Fibroblast of gingiva (primary cell): ENCODE results near the gene FGF19.
A peak's percentile ranks its signal among the peaks of the same experiment; 100 is the strongest.
"Not testable (repeated sequence)": the region's sequence is repeated elsewhere in the genome, so short reads cannot be mapped to it uniquely, and the experiment has no call there.

Source experiments
- DNase-seq: peaks from one replicate; pipeline ENCODE4 v3.0.0-alpha.2; 2011; ENCODE audit warnings: low read depth

The FGF19 gene

DNA sequence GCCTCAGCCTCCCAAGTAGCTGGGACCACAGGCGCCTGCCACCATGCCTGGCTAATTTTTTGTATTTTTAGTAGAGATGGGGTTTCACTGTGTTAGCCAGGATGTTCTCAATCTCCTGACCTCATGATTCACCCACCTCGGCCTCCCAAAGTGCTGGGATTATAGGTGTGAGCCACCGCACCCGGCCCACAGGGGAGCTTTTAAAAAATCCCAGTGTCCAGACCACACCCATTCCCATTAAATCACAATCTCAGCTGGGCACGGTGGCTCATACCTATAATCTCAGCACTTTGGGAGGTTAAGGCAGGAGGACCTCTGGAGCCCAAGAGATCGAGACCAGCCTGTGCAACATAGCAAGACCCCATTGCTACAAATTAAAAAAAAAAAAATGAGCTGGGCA is 7.8 kb downstream of the FGF19 start:
- not testable (repeated sequence) for DNase-seq

DNA sequence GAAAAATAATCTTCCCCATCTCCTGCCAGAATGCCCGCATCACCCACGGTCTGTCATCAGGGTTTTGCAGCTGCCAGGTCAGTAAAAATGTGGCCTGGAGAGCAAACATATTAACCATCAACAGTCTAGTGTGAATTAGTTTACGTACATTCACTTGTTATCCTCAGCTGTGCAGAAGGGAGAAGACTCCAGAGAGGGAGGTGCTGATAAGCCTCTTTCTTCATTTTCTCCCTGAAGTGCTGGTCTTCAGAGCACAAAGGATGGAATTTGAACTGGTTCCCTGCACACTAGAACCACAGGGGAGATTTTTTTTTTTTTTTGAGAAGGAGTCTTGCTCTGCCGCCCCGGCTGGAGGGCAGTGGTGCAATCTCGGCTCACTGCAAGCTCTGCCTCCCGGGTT is 8.2 kb downstream of the FGF19 start:
- DNase-seq = no peak

DNA sequence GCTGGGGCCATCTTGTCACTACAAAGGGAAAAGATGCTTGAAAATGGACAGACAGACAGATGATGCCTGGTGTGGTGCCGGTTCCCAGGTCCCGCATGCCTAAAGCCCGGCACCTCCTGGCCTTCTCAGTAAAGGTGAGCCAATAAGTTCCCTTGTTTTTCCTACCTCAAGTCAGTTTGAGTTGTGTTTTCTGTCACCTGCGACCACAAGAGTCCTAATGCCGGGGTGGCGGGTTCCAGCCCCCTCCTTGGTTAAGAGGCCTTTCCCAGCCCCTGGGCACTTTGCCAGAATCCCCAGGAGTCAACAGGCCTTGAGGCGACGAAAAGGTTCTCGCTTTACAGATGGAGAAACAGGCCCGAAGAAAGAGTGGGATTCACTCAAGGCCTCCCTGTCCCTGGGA is 9.0 kb downstream of the FGF19 start:
- no peak for DNase-seq

DNA sequence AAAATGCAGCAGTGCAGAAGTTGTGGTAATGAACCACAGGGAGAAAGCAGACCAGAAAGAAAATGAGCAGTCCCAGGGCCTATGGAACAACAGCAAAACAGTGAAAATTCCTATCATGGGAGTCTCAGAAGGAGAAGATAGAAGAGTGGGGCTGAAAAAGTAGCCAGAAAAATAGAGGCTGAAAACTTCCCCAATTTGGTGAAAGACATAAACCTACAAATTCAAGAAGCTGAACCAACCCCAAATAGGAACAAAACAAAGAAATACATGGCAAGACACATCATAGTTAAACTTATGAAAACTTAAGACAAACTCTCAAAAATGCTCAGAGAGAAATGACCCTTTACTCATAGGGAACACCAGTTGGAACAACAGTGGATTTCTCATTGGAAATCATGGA is 11.4 kb downstream of the FGF19 start:
- no peak for DNase-seq

DNA sequence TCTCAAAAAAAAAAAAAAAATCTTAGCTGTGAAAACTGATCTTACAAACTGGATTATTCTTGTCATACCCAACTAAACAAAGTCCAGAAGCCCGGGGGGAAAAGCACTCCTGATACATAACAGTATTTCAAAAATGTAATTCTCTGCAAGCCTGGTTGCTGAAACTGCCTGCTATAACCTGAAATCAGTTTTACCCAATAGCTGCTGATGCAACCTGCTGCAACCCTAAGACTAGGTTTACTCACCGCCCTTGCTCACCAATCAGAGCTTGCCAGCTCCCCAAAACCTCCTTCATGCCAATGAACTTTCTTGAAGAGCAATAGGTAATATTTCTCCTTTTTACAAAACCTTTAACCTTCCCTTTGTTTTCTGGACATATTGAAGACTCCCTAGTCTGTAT is 12.4 kb downstream of the FGF19 start:
- no peak for DNase-seq

DNA sequence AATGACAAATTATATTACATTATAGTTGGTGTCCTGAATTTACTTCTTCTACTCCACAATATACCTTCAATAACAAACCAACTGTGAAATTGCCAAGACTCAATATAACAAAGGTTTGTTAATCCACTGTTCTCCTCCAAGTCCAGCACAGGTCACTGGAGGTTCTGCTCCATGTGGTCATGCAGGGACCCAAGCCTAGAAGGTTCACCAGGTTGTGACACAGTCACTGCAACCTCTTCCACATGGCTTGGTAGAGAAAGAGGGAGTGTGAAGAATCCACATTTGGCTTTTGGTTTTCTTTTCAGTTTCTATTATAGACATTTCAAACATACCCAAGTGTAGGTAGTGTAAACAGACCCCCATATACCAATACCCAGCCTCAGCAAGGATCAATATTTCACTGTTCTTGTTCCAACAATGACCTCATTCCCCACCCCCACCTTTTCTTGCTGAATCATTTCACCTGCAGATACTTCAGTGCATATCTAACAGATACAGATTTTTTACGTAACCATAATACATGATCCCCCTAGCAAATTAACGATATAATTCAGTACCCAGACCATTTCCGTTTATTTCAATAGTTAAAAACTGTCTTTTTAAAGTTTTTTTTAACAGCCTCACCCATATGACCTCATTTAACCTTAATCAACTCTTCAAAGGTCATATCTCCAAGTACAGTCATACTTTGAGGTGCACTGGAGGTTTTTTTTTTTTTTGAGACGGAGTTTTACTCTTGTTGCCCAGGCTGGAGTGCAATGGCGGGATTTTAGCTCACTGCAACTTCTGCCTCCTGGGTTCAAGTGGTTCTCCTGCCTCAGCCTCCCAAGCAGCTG is 14.1 kb downstream of the FGF19 start:
- no peak for DNase-seq

DNA sequence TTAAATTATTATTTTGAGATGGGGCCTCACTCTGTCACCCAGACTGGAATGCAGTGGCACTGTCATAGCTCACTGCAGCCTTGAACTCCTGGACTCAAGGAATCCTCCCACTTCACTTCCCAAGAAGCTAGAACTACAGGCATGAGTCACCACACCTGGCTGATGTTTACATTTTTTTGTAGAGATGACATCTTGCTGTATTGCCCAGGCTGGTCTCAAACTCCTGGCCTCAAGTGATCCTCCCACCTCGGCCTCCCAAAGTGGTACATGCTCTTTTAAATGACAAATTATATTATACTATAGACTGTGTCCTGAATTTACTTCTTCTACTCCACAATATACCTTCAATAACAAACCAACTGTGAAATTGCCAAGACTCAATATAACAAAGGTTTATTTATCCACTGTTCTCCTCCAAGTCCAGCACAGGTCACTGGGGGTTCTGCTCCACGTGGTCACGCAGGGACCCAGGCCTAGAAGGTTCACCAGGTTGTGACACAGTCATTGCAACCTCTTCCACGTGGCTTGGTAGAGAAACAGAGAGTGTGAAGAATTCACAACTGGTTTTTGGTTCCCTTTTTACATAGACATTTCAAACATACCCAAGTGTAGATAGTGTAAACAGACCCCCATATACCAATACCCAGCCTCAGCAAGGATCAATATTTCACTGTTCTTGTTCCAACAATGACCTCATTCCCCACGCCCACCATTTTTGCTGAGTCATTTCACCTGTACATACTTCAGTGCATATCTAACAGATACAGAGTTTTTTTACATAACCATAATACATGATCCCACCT is 15.7 kb downstream of the FGF19 start:
- DNase-seq = not testable (repeated sequence)

DNA sequence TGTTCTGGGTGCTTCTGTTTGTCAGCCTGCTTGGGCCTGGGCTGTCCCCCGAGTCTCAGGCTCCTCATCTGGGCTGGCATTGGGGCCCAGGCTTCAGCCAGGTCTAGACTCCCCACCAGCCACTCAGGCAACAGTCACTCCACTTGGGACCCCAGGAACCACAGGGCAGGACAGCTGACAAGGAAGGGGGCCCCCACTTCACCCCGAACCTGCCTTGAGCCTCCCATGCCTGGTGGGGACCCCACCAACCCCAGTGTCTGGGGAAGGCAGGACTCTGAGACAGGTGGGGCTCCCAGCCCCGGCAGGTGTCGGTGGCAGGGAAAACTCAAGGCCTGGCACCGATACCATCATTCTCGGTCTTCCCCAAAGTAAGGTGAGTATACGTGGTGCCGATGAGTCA is 17.0 kb downstream of the FGF19 start:
- no peak for DNase-seq

DNA sequence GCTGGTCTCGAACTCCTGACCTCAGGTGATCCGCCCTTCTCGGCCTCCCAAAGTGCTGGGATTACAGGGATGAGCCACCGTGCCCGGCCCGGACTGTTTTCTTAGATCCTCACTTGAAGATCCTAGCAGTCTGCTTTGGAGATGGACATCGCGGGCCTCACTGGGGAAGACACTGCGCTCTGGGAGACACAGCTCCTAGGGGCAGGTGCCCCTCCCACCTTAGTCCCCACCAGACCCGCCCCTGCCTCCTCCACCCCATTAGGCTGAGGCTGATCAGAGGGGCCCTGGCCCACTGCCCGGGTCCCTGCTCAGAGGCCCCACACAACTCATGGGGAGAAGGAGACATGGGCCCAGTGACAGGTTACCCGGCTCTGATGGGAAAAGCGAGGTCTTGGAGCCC is 17.4 kb downstream of the FGF19 start:
- no peak for DNase-seq

DNA sequence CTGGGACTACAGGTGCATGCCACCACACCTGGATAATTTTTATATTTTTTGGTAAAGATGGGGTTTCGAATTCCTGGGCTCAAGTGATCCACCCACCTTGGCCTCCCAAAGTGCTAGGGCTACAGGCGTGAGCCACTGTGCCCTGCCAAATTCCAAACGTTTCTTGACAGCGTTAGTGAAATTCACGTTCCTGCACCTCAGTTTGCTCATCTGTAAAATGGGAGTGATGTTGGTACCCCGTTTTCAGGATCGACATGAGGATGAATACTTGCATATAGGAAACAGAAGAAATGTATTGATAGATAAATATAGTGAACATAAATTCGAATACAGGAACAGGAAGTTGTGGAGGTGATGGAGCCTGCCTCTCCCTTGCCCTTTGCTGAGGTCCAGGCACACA is 18.5 kb downstream of the FGF19 start:
- no peak for DNase-seq

DNA sequence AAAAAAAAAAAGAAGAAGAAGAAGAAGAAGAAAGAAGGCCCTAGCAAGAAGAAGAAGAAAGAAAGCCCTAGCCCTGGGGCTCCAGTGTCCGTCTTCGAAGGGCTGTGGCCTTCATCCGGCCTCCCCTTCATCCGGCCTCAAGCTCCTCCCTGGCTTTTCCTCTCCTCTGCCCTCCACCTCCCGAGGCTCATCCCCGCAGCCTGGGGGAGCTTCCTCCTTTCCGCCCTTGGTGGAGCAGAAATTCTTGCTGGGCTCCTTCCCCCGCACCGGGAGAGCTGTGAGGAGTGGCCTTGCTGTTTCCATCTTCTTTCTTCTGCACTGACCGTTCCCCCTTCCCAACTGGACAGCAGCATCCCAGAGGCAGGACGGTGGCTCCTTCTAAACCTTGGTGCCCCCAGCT is 19.2 kb downstream of the FGF19 start:
- no peak for DNase-seq

DNA sequence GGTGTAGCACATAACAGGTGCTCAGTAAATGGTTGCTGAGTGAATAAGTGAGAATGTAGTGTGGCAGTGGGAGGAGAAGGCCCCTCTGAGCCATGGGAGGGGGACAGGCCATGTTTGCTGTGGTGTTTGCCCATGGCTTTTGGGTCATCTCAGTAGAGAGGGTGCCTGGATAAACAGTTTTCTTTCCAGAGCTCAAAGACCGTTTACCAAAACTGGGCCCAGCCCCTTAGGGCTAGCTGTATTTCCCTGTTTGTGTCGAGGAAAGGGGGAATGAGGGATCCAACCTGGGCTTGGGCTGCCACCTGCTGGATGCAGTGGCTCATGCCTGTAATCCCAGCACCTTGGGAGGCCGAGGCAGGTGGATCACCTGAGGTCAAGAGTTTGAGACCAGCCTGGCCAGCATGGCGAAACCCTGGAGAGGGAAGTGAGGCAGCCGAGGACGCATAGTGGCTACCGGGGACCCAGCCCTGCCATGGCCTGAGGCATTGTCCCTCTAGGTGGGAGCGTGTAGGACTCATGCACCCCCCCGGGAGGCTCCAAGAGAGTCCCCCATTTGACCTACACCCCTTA is 20.0 kb downstream of the FGF19 start:
- no peak for DNase-seq

DNA sequence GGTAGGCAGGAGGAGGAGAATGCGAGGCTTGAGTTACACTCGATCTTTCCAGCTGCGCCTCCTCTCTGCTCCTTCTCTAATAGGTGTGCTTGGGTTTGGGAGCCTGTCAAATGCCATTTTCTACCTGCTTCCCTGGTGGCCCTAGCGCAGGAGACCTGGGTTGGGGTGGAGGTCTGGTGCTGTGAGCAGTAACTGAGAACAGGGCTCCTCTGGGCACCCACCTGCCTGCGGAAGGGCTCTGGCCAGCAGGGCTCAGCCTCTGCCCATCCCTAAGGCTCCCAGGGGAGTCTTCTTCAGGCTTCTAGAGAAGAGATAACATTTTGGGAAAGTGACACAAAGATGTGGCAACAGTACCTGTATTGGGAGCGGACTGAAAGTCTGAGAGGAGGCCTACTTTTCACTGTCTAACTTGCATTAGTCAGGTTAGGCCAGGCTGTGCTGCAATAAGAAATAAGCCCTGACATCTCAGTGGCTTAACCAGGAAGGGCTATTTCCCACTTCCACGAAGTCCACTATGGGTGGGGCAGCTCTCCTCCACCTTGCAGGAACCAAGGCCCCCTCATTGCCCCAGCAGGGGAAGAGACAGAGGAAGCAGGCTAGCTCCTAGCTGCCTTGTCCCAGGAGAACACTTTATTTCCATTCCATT is 21.0 kb downstream of the FGF19 start:
- DNase-seq = no peak

DNA sequence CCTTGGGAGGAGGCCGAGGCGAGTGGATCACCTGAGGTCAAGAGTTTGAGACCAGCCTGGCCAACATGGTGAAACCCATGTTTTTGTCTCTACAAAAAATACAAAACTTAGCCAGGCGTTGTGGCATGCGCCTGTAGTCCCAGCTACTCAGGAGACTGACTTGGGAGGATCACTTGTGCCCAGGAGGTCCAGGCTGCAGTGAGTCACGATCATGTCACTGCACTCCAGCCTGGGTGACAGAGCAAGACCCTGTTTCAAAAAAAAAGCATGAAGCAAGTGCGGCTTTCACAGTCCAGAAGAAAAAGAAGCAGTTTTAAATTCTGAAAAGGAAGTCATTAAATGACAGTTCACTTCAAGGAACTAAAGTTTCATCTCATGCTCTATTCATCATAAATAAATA is 21.6 kb downstream of the FGF19 start:
- no peak for DNase-seq

DNA sequence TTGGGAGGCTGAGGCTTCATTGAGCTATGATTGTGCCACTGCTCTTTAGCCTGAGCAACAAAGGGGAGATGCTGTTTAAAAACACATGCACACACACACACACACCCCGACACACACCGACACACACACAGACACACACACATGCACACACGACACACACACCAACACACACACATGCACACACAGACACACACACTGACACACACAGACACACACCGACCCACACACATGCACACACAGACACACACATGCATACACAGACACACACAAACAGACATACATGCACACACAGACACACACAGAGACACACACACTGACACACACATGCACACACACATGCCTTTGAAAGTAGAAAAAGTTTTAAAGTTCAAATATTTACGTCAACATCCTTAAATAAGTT is 23.1 kb downstream of the FGF19 start:
- DNase-seq = no peak

DNA sequence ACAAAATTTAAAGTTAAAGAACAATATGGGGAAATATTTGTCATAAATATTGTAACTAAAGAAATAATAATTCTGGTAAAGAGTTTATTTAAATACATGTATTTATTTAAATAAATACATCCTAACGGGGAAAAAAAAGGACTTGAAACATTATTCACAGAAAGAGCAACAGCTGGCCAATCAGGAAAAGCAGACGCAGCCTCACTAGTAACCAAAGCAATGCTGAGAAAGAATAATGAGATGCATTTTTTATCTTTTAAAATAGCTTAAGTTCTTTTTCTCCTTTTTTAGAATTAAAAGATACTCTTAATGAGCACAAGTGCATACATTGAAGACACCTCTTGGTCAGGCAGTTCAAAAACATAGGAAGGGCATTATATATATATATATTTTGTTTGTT is 26.1 kb downstream of the FGF19 start:
- DNase-seq = no peak

DNA sequence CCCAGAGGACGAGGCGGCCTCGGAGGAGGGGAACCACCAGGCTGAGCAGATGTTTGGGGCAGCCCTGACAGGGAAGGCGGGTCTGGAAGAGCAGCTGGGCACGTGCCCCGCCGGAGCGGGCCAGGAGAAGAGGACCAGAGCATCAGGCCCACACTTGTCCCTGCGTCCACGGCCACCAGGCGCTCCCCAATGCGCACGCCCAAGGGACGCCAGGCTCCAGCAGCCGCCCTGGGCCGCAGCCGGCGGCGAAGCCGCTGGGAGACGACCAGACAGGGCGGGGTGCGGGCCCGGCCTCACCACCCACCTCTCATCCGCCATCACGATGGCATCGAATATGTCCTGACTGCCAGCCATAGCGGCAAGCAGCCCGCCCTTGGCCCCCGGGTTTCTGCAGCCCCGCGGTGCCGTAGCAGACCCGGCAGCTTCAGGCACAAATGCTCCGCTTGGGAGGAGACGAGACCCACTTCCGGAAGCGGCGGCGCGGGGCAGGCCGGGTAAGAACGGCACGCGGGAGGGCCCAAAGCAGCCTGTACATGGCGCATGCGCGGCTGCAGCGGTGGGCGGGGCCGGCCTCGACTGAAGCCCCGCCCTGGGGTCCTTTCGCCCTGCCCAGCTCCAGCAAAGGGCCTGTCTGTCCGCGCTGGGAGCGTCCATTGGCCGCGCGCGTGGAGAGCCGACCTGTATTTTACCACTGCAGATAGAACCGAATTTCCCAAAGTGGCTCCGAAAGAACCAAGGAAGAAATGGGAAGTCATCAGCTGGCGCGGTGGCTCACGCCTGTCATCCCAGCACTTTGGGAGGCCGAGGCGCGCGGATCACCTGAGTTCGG is 28.7 kb downstream of the FGF19 start, which contains the start of gene LTO1:
LTO1 (minus strand) TSS at position 468 of the 829 bp plus-strand sequence; CDS start at position 354, 114 bp downstream.
- peak; percentile 94 for DNase-seq

DNA sequence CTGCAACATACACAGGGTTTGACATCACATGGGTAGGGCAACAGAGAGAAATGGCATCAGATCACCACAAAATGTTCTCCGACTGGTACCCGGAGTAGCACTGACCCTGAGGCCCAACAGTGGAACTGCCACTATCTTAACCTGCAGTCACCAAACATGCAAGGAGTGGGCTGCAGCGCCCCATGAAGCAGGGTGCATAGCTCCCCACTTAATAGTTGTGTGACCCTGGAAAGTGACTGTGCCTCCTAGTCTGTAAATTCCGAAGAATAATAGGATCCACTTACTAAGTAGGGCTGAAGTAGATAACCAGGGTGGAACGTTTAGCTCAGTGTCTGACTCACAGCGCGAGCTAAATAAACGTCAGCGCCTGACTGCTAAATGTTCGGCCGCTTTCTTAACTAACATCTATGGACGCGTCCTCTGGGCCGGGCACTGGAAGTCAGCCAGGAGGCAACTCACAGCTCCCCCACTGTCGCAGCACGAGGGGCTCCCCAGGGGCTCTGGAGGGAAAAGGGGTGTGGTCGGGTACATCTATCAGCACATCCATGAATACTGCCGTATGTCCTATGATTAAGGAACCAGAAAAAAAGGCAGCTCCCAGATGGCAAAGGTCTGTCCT is 29.4 kb downstream of the FGF19 start:
- peak; percentile 73 for DNase-seq

DNA sequence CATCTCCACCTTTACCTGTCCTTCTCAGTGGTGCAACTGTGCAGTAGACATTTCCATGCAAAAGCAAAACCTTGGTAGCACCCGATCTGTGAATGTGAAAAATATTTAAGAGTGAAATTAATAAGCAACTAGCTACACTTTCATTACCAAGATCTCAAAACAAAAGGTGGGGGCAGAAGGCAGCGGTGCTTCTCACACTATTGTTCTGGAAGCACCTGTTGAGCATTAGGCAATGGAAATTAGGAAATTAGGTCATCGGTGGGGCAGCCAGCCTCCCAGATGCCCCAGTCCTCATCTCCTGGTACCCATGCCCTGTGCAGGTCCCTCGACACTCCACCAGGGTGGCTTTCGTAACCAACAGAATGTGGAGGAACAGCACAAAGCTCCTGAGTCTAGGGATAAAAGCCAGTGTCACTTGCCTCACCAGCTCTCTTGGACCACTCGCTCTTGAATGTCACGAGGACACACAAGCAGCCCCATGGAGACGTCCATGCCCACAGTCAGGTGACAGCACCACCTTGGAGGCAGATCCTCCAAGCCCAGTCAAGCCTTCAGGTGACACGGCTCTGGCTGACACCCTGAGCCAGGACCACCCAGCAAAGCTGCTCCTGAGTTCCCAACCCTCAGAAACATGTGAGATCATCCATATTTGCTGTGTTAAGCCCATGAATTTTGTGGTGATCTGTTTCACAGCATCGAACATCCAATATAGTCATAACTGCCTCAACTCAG is 31.9 kb downstream of the FGF19 start:
- no peak for DNase-seq

DNA sequence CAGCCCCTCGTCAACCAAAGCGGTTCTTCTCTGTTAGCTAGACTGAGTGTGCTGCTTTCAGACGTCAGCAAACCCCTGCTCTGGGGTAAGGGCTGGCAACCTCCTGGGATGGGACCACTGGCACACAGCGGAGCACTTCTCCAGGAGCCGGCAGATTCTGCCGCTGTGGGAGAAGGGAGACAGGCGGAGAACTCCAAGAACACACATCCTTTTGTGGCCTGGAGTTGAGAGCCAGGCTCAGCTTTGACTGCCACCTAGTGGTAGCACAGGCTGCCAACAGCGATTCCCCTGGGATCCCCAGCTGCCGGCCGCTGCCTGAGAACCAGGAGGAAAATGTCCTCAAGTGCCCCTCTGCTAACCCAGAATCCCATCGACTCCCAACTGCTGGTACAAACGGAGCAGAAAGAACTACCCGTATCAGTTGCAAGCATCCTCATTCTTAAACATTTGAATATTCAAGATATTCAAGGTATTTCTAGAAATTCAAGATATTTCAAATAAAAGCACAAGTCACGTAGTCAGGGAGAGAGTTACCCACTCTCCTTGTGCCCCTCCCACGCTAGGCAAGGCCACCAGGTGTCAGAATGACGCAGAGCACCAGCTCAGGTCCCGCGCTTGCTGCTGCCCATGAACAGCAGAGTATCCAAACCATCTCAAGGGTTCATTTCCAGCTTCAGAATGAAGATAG is 33.5 kb downstream of the FGF19 start:
- peak; percentile 81 for DNase-seq
